HG02884 (cell line): ENCODE results near the gene KIF2C.

Experiments
- ATAC-seq: cut with Tn5 transposase; IDR thresholded peaks from one replicate; pipeline ENCODE4 v1.9.1; 2021; ENCODE audit warnings: mild to moderate bottlenecking, moderate library complexity; ENCODE audit not compliant: unreplicated experiment

The KIF2C gene

DNA sequence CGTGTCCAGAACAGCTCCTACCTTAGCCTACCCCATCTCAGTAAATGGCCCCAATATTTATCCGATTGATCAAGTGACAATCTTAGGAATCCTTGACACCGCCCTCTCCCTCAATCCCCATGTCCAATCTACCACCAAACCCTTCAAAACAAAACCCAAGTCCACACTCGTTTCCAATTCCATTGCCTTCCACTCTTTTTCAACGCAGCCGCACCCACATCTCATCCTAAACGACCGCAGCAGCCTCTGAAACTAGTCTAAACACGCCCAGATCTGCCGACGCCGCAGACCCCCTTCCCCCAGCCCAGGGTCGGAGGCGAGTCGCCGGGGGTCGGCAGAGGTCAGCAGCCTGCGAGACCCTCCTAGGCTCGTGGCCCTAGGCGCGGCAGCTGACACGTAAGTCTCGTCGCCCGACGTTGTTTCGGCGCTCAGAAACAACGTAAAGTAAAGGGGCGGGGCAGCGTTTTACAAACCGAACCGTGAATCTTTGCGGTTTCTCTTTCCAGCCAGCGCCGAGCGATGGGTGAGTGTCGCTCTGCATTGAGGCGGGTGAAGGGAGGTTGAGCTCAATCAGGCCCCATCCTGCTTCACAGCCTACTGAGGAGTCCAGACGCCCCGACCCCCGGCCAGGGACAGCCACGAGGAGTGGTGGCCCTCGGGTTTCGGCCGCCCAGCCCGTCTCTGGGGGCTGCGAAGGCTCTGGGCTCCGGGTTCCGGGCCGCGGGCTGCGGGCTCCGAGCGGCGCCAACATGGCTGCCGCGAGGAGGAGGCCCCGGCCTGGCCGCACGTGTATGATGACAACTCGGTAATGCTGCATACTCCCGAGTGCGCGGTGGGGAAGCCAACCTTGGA lies 35.7 kb downstream of the KIF2C start, which contains the start of gene RPS8:
Gene RPS8 (plus strand): TSS at position 463 of the 852 bp plus-strand sequence. CDS start 57 bp downstream, at position 520.
- ATAC-seq, result peak; percentile 67

DNA sequence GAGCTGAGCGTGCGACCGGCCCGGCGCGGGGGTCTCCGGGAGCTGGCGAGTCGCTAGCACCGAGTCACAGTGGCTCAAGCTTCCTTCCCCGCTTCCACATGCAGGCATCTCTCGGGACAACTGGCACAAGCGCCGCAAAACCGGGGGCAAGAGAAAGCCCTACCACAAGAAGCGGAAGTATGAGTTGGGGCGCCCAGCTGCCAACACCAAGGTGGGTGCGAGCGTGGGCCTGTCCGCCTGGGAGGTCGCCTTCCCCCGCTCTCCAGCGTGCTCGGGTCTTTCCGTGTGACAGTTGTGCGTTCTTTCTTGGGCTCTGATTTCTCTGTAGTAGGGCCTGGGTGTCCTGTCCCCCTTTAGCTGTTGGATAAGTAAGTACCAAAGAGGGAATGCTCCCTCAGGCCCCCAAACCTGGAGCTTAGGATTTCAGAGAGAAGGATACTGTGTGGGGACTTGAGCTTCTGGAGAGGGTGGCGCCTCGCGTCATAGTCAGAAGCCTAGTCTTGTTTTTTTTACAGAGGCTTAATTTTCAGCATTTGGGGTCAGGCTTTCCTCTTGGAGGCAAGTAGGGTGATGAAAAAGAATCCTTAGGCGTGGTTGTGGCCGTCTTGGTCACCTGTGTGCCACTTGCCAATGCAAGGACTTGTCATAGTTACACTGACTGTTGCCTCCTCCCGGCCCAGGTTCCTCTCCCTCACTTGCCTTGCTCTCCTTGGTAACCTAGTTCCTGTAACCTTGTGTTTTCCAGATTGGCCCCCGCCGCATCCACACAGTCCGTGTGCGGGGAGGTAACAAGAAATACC lies 36.5 kb downstream of the KIF2C start:
- ATAC-seq, result no peak

DNA sequence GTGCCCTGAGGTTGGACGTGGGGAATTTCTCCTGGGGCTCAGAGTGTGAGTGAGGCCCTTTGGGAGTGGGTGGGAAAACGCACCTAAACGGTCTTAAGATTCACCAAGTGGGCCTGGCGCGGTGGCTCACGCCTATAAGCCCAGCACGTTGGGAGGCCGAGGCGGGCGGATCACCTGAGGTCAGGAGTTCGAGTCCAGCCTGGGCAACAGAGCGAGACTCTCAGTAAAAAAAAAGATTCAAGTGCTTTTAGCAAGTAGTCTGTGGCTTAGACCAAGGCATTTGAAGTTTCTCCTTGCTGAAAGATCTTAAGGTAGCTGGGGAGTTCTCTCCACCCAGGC lies 37.1 kb downstream of the KIF2C start:
- ATAC-seq, result no peak

DNA sequence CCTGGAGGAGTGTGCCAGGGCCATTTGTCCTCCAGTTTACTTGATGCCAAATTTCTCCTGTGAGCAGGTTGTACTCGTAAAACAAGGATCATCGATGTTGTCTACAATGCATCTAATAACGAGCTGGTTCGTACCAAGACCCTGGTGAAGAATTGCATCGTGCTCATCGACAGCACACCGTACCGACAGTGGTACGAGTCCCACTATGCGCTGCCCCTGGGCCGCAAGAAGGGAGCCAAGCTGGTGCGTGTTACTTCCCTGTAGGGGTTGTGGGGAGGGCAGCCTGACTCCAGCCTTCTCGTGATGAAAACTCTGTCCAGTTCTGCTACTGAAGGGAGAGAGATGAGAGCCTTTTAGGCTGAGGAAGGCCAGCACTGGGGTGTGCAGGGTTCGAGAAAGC lies 37.9 kb downstream of the KIF2C start:
- ATAC-seq, result no peak

DNA sequence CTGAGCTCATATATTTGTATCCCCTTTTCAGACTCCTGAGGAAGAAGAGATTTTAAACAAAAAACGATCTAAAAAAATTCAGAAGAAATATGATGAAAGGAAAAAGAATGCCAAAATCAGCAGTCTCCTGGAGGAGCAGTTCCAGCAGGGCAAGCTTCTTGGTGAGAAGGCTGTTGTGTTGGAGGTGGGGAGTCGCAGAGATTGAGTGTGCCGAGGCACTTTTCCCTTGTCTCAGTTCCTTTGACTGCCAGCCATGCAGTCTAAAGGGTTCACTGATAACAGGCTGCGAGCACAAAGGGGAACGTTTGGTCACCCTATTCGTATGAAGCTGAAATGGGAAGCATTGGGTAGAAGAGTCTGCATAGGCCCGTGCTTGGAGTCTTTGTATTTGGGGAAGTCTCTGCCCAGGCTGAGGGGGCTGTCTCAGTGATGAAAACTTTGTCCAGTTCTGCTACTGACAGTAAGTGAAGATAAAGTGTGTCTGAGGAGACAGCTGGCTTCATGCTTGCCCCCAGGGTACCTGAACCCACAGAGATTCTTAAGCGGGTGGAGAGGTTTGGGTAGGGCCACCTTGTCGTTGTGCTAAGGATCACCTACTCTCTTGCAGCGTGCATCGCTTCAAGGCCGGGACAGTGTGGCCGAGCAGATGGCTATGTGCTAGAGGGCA lies 38.5 kb downstream of the KIF2C start:
- ATAC-seq, result no peak

DNA sequence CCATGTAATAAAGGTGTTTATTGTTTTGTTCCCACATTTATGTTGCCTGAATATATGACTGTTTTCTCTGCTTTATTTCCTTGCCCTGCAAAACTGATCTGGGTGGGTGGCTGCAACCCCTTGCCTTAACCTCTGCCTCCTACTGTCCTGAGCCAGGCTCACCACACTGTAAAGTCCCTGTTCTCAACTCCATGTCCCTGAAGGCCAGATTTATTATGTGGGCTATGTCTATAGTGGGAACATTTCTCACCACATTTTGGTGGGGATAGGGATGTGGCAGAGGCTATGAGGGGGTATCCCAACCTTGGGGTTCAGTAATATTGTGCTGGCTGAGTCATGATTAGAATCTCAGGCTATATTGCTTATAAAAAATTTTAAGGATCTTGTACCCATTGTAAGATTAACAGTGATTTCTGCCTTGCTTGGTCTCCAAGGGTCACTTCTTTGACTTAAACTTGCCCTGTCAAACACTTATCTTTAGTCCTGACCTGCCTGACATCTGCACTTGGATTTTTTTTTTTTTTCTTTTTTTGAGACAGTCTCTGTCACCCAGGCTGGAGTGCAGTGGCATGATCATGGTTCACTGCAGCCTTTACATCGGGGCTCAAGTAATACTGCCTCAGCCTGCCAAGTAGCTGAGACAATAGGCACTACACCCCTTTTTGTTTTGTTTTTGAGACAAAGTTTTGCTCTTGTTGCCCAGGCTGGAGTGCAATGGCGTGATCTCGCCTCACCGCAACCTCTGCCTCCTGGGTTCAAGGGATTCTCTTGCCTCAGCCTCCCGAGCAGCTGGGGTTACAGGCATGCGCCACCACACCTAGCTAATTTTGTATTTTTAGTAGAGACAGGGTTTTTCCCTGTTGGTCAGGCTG lies 39.3 kb downstream of the KIF2C start:
- ATAC-seq, result no peak

DNA sequence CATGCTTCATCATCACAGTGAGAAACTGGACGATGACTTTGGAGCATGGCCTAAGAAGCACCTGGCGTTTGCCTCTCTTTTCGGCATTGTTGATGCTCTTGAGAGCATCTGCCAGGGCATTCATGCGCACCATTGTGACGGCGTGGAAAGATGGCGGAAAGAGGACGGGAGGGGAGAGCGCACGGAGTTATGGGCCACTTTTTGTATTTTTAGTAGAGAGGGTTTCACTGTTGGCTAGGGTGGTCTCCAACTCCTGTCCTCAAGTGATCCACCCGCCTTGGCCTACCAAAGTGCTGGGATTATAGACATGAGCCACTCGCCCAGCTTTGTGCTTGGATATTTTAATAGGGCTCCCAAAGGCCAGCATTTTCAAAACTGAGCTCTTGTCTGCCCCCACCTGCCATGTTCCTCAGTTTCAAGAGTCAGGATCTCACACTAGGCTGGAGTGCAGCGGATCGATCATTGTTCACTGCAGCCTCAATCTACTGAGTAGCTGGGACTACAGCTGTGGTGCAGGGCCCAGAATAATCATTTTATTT lies 41.0 kb downstream of the KIF2C start:
- ATAC-seq, result no peak

DNA sequence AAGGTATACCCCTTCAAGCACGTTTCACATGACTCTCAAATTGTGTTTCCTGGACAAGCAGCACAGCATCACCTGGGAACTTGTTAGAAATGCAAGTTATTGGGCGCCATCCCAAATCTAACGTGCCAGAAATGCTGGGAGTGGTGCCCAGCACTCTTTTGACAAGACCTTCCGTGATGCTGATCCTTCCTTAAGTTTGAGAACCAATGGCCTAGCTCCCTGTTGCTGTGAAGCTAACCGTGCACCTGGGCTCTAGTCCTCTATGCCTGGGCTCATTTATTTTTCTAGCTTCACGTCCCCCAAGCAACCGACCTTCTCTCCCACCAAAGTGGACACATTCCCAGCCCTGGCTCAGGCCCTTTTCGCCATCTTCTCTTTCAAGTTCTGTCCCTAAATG lies 44.1 kb downstream of the KIF2C start:
- no peak for ATAC-seq

DNA sequence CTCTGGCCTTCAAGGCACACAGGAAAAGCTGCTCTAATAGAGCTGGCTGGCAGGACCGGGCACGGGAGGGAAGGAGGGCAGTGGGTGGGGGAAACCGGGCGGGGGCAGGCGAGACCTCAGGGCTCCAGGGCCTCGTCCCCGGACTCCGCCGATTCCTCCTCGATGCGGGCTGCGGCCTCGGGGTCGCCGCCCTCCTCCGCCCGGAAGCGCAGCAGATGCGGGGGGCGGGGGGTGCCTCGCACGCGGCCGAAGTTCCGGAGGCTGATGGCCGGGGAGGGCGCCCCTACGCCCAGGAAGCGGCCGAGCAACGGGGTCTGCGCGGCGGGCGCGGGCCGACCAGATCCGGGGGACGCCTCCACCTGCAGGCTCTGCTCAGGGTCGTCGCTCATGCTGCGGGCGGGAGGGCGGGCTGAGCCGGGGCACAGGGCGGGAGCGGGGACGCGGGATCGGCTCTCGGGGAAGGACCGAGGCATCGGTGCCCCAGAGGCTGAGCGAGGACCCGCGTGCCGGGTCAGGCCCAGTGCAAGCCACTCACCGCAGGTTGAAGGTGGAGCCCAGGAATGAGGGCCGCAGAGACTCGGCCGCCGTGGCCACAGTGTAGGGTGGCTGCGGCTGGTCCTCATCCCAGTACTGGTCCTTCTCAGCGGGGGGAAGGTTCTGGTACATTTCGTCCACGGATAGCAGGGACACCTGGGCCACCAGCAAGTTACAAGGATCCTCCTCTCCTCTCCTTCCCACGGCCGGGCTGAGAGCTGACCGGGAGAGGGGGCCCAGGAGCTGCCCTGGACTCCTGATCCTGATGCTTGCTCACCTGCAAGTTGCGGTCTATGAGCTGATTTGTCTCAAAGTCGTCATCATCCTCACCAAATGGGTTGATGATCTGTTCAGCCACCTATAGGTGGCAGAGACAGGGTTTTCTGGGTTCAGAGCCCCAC lies 44.7 kb downstream of the KIF2C start:
- ATAC-seq, result no peak

DNA sequence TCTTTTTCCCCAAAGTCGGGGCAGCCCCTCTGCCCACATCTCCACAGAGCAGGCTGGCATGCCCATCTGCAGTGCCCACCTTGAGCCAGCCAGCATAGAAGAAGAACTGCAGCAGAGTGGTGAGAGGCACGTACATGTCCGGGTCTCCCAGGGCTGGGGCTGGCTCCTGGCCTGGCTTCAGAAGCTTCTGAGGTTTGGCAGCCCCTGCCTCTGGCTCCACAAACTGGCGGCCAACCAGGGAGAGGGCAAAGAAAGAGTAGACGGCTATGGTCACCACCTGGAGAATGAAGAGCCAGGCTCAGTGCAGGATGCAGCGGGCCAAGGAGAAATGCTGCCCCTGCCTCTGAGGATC lies 45.4 kb downstream of the KIF2C start:
- ATAC-seq, result no peak

DNA sequence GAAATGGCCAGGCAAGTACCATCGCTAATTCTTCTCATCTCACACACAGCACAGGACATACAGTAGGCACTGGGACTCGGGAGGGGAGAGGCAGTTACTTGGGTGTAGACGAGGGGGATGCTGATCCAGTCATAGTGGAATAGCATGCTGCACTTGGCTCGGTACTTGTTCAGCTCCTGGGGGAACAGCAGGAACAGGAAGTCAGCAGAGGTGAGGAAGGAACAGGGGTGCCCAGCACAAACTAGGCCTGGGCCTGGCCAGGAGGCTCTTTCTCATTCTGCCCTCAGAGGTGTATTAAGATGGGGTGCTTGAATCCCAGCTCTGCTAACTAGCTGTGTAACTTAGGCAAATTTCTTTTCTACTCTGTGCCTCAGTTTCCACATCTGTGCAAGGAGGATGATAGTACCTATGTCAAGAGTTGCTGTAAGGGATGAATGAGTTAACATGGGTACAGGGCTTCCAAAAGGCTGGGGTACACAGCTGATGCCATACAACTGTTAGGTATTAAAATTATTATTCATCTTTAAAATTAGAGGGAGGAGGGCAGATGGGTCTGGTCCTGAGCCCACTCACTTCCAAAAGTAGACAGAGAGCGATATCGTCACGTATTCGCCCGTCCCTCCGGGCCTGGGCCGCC lies 46.0 kb downstream of the KIF2C start:
- no peak for ATAC-seq

DNA sequence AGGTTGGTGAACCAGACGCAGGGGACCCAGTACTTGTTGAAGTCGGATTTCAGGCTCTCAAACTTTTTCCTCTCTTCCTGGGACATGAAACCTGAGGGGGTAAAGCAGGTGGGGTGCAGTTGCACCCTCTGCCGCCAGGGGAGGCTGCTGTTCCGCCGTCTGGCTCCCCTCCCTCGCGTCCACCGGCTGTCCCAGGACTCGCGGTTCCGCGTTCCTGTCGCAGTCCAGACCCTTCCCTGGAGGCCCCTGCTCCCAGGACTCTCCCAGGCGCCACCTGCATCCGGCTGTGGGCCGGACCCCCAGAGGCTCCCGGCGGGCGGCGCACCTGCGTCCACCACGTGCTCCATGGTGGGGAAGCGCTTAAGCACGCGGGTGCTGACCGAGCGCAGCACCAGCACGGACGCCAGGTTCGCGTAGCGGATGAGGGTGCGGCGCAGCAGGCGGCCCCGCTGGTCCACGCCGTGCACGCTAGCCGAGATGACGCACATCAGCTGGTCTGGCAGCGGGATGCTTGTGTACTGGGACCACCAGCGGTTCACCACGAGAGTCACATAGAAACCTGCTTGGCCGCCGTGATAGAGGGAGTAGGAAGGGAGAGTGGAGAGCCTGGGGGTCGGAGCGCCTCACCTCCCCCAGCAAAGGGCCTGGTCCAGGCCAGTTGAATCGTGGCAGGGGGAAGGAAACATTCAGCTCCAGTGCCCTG lies 46.7 kb downstream of the KIF2C start:
- no peak for ATAC-seq

DNA sequence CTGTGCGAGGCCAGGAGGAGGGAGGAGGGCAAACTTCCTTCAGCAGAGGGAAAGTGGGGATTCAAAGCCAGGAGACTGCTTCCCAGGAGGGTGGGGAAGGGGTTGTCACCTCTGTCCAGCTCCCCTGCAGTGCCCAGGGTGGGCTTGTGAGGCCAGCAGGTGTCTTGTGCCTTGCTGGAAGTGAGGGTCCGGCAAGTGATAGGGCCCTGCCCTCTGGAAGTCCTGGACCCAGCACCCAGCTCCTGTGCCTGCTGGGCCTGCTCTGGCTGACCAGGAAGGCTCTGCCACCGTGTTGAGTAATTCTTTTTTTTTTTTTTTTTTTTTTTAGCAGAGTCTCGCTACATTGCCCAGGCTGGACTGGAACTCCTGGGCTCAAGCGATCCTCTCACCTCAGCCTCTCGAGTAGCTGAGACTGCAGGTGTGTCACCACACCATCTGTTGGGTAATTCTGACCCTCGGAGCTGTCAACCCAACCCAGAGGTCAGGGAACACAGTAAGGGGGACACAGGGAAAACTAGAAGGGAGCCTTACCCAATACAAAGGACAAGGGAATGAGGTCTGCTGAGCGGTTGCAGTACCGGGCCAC lies 47.3 kb downstream of the KIF2C start:
- ATAC-seq, result no peak

DNA sequence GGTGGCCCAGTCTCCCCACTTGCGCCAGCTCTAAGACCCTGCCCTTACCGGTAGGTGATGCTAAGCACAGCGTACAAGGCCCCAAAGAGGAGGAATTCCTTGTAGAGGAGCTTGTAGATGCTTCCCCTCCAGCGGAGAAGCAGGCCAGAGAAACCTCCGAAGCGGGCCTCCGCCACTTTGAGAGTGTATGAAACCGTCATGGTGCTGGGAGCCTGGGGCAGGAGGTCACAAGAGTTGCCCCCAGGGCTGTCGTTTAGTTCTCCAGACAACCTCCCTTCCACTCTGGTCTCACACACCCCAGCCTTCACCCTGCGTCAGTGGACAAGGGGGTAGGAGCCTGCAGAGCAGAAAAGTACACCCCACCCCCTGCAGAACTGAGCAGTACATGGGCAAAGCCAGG lies 47.9 kb downstream of the KIF2C start:
- no peak for ATAC-seq

DNA sequence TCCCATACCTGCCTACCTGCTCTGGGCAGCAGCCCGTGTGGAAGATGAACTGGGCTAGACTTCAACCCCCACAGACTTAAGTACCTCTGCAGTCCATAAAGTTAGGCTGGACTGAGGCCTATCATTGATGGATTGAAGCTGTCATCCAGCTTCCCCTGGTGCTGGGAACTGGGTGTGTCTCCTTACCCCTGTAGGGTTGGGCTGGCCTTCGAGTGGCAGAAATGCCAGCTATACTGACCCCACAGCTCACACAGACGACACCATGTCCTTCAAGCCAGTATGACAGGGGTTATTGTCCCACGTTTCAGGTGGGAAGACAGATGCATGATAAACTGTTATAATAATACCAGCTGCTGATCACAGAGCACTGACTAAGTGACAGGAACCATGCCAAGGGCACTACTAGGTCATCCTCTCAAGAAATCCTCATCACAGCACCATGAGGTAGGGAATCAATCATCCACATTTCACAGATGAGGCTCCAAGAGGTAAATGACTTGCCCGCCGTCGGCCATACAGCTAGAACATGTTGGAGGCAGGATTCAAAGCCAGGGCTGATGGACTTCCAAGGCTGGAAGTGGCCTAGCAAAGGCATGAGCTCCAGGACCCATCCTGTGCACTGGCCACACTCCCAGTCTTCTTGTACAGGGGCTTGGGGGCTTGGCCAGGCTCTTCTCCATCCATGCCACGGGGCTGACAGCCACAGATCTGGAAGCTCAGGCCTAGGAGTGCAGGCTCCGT lies 48.7 kb downstream of the KIF2C start, which contains the start of gene BEST4:
Gene BEST4 (minus strand): TSS at position 51 of the 741 bp plus-strand sequence. CDS start 465 bp downstream, outside the sequence.
- ATAC-seq, result no peak

DNA sequence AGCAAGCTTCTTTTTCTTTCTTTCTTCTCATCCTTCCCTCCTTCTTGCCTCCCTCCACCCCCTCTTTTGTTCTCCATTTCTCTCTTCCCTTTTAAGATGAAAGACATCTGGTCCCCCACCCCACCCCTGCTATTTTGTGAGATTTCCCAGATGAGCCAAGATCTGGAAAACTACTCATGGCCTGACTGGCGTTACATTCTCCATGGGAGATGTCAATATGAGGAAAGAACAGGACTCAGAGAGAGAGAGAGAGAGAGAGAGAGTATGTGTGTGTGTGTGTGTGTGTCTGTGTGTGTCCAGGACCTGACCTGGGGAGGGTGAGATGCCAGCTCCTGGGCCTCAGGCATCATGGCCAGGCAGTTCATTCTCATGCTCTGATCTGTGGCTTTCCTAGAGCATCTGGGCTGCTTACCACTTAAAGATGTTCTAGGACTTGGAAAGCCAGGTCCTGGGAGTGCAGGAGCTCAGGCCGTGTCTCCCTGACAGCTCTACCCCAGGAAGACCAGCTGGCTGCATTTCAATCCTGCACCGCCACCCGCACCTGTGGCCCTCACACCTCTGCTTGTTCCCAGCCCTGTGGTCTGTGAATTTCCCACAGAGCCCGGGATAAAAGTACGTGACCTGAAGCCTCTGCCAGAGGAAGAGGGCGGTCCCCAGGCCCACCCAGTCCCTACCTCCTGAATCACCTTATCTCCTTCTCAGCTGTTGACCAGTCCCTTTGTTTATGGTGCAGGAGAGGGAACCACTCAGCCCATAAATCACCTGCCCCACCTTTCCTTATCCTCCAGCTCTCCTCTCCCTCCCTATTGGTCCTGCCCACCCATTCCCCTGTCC lies 51.5 kb downstream of the KIF2C start:
- no peak for ATAC-seq
